HCT116 (cell line): Measurements from ENCODE around the gene IL17RD. TPM values are rescaled to one million over a fixed set of nuclear protein-coding genes. Genes with fewer than 3 reads are reported as not detected.

Experiments used
- ATAC-seq: fragments of 200-7000 bp; cut with Tn5 transposase; 2 replicates; pipeline ENCODE4 v1.9.1; 2020; ENCODE audit warnings: mild to moderate bottlenecking, moderate library complexity
- BruUV-seq: library from RNA; stranded (reverse); fragments of 400-500 nt; replicated peaks from 2 replicates; lab custom pipeline; 2021; lab: Mats Ljungman, UMichigan
- CTCF ChIA-PET: fragments of 300-600 bp; sonication (Branson Sonifier 250); formaldehyde crosslinking; loops from one replicate; lab custom pipeline; 2021; ENCODE audit warnings: antibody characterized with exemption; lab: Charles Lee
- POLR2A ChIA-PET: fragments of 300-600, 350-600 bp; sonication (Branson Sonifier 250); formaldehyde crosslinking; loops from one replicate; lab custom pipeline; 2021; ENCODE audit warnings: antibody characterized with exemption; lab: Charles Lee
- RAD21 ChIA-PET, 2 experiments: fragments of 300-600 bp; sonication (Branson Sonifier 250); formaldehyde crosslinking; loops; one replicate each; lab custom pipeline; 2023; ENCODE audit warnings: low total read pairs in 2 of 2; ENCODE audit not compliant: uncharacterized antibody in 2 of 2, unreplicated experiment in 2 of 2, low non-redundant PET in 1 of 2; lab: Charles Lee
- DNase-seq: peaks from one replicate; pipeline ENCODE4 v3.0.0-alpha.2; 2010; ENCODE audit warnings: low read depth, low spot score
- H2AFZ ChIP-seq: fragments of 200-600 bp; shearing (Covaris generic), sonication (generic); 2 replicates; pipeline ENCODE4 v1.6.1; 2017; ENCODE audit warnings: low read depth, mixed run types, mixed read lengths, antibody characterized with exemption, low read length; ENCODE audit not compliant: poor library complexity, severe bottlenecking
- H3K27ac ChIP-seq: 2 replicates; pipeline ENCODE4 v1.5.1; 2012; ENCODE audit warnings: low read depth, low read length
- H3K27me3 ChIP-seq: fragments of 200-600 bp; sonication (generic); 2 replicates; pipeline ENCODE4 v1.6.1; 2016; ENCODE audit warnings: mixed run types, low read length, mixed read lengths; ENCODE audit not compliant: insufficient read depth
- H3K36me3 ChIP-seq, 2 experiments: fragments of 200-500 bp in 1 of 2; fragments of 200-600 bp in 1 of 2; sonication (Bioruptor generic) in 1 of 2; sonication (generic) in 1 of 2; 2 replicates each; pipeline versions ENCODE4 v1.5.1 to v1.6.1; 2014 to 2016; ENCODE audit warnings: low read length in 2 of 2, inconsistent platforms in 1 of 2, mixed read lengths in 1 of 2, mixed run types in 1 of 2; ENCODE audit not compliant: insufficient read depth in 2 of 2, control insufficient read depth in 1 of 2
- H3K4me1 ChIP-seq, 2 experiments: fragments of 200-600 bp in 1 of 2; sonication (generic) in 1 of 2; 2 replicates each; pipeline versions ENCODE4 v1.5.1 to v1.6.1; 2012 to 2017; ENCODE audit warnings: low read length in 2 of 2, inconsistent platforms in 1 of 2, mild to moderate bottlenecking in 1 of 2, mixed read lengths in 1 of 2, mixed run types in 1 of 2, moderate library complexity in 1 of 2; ENCODE audit not compliant: insufficient read depth in 2 of 2, control insufficient read depth in 1 of 2
- H3K4me2 ChIP-seq: fragments of 200-600 bp; sonication (generic); 2 replicates; pipeline ENCODE4 v1.6.1; 2017; ENCODE audit warnings: mixed run types, low read length, mixed read lengths
- H3K4me3 ChIP-seq, 2 experiments: fragments of 200-600 bp in 1 of 2; sonication (generic) in 1 of 2; replicated peaks in 1 of 2; 2 replicates each; pipeline ENCODE4 v1.5.1; 2011 to 2016; ENCODE audit warnings: low read length in 2 of 2, control low read depth in 1 of 2, low read depth in 1 of 2, mild to moderate bottlenecking in 1 of 2, mixed read lengths in 1 of 2, mixed run types in 1 of 2
- H3K79me2 ChIP-seq: fragments of 200-600 bp; sonication (generic); 2 replicates; pipeline ENCODE4 v1.6.1; 2017; ENCODE audit warnings: mild to moderate bottlenecking, mixed run types, low read length, moderate library complexity, mixed read lengths; ENCODE audit not compliant: insufficient read depth
- H3K9ac ChIP-seq: fragments of 200-600 bp; sonication (generic); 2 replicates; pipeline ENCODE4 v1.6.1; 2016; ENCODE audit warnings: low read length, mixed read lengths
- H3K9me2 ChIP-seq: fragments of 200-600 bp; sonication (generic), shearing (Covaris generic); 2 replicates; pipeline ENCODE4 v1.6.1; 2017; ENCODE audit warnings: mixed run types, mild to moderate bottlenecking, moderate library complexity; ENCODE audit not compliant: insufficient read depth
- H3K9me3 ChIP-seq, 2 experiments: fragments of 200-500 bp in 1 of 2; fragments of 200-600 bp in 1 of 2; sonication (Bioruptor generic) in 1 of 2; sonication (generic) in 1 of 2; 2 replicates each; pipeline ENCODE4 v1.6.1; 2014 to 2017; ENCODE audit warnings: low read length in 2 of 2, mixed read lengths in 2 of 2, inconsistent platforms in 1 of 2, low read depth in 1 of 2, mild to moderate bottlenecking in 1 of 2, mixed run types in 1 of 2, moderate library complexity in 1 of 2; ENCODE audit not compliant: control insufficient read depth in 1 of 2, insufficient read depth in 1 of 2
- H4K20me1 ChIP-seq: fragments of 200-600 bp; sonication (generic), shearing (Covaris generic); 2 replicates; pipeline ENCODE4 v1.6.1; 2017; ENCODE audit warnings: mixed run types, mild to moderate bottlenecking, moderate library complexity; ENCODE audit not compliant: insufficient read depth
- CBX3 ChIP-seq: IDR thresholded peaks from 2 replicates; pipeline ENCODE4 v1.6.1; 2012; ENCODE audit warnings: low read depth
- EGR1 ChIP-seq: IDR thresholded peaks from 2 replicates; pipeline ENCODE4 v1.6.1; 2012; ENCODE audit warnings: low read depth
- EZH2 ChIP-seq: fragments of 200-600 bp; sonication (generic); IDR thresholded peaks from 2 replicates; pipeline ENCODE4 v1.6.1; 2017; ENCODE audit warnings: antibody characterized with exemption, mixed run types
- EZH2phosphoT487 ChIP-seq: fragments of 200-600 bp; IDR thresholded peaks from 2 replicates; pipeline ENCODE4 v1.6.1; 2018; ENCODE audit warnings: antibody characterized with exemption, borderline replicate concordance
- FOSL1 ChIP-seq: IDR thresholded peaks from 2 replicates; pipeline ENCODE4 v1.6.1; 2012; ENCODE audit warnings: low read depth
- JUND ChIP-seq: IDR thresholded peaks from 2 replicates; pipeline ENCODE4 v1.6.1; 2012
- MAX ChIP-seq: IDR thresholded peaks from 2 replicates; pipeline ENCODE4 v1.6.1; 2012
- POLR2A ChIP-seq: IDR thresholded peaks from 2 replicates; pipeline ENCODE4 v1.7.0; 2011; ENCODE audit warnings: borderline replicate concordance; ENCODE audit not compliant: insufficient read depth, insufficient read length; ENCODE audit errors: extremely low read depth
- POLR2AphosphoS5 ChIP-seq: IDR thresholded peaks from 2 replicates; pipeline ENCODE4 v1.6.1; 2011; ENCODE audit warnings: mild to moderate bottlenecking, low read depth, low read length, moderate library complexity
- SRF ChIP-seq: IDR thresholded peaks from 2 replicates; pipeline ENCODE4 v1.6.1; 2012; ENCODE audit warnings: low read depth
- intact Hi-C: fragments of 100-400 bp; cut with micrococcal nuclease; formaldehyde crosslinking; loops from 2 replicates; pipeline ENCODE4 v1.10.0; 2022
- total RNA-seq: library from RNA; stranded (reverse); gene quantifications from one replicate; pipeline ENCODE4 v1.2.1, GENCODE V29; 2021; ENCODE audit not compliant: unreplicated experiment

The IL17RD gene
- total RNA-seq, 1 experiment from 2014 or later, result 12.3 TPM

GRCh38 chr3:57199895-57200297, 34.7 kb upstream of the IL17RD start, which contains the start of gene HESX1:
TSS of gene HESX1 (minus strand) at chr3:57199978. CDS start at chr3:57199918, 60 bp downstream.
- POLR2A ChIA-PET, result no interaction called here
- no peak within 1 kb of the TSS for H3K9ac ChIP-seq
- no peak for TF ChIP-seq POLR2AphosphoS5
- no peak for TF ChIP-seq FOSL1
- no peak for TF ChIP-seq CBX3
- no peak for TF ChIP-seq EZH2
- TF ChIP-seq, all 23 proteins: peak for 0
- H3K4me1 ChIP-seq, result no peaks in the 10 kb centered on the region
- no peak within 1 kb of the TSS for H3K4me3 ChIP-seq
- DNase-seq (no peak), ATAC-seq (no peak)
- H3K9me2 ChIP-seq, result no peaks in the 10 kb centered on the region
- no peaks in the 10 kb centered on the region for H4K20me1 ChIP-seq
- no peaks in the 10 kb centered on the region for H3K36me3 ChIP-seq
- BruUV-seq, result no TSS peak
- H2AFZ ChIP-seq, result no peak within 1 kb of the TSS
- RAD21 ChIA-PET, result no interaction called here
- H3K9me3 ChIP-seq, result no peaks in the 10 kb centered on the region
- intact Hi-C loops, result no loop called here
- no peaks in the 10 kb centered on the region for H3K79me2 ChIP-seq
- H3K4me2 ChIP-seq, result no peak within 1 kb of the TSS
- CTCF ChIA-PET, result no interaction called here
- no peaks in the 10 kb centered on the region for H3K27me3 ChIP-seq
- H3K27ac ChIP-seq, result no peak within 1 kb of the TSS

- no peak overlapping the region for H2AFZ ChIP-seq
- no peaks in the 10 kb centered on the region for H3K4me1 ChIP-seq
- ATAC-seq (no peak), DNase-seq (no peak)
- RAD21 ChIA-PET, result no interaction called here
- TF ChIP-seq EZH2phosphoT487, result no peak
- no peak for TF ChIP-seq EZH2
- TF ChIP-seq EGR1, result no peak
- TF ChIP-seq FOSL1, result no peak
- TF ChIP-seq SRF, result no peak
- no peak for TF ChIP-seq JUND
- TF ChIP-seq CBX3, result no peak
- no peak for TF ChIP-seq POLR2A
- TF ChIP-seq MAX, result no peak
- H3K4me3 ChIP-seq, result no peak overlapping the region
- H3K27me3 ChIP-seq, result no peaks in the 10 kb centered on the region
- H3K9me2 ChIP-seq, result no peaks in the 10 kb centered on the region
- no peaks in the 10 kb centered on the region for H4K20me1 ChIP-seq
- intact Hi-C loops, result no loop called here
- no peaks in the 10 kb centered on the region for H3K9me3 ChIP-seq
- CTCF ChIA-PET, result no interaction called here
- POLR2A ChIA-PET, result no interaction called here
- H3K36me3 ChIP-seq, result no peaks in the 10 kb centered on the region
- no peak overlapping the region for H3K27ac ChIP-seq
- H3K4me2 ChIP-seq, result no peak overlapping the region
- BruUV-seq, result no TSS peak
- H3K79me2 ChIP-seq, result no peaks in the 10 kb centered on the region
- no peak overlapping the region for H3K9ac ChIP-seq
These were observed 29.5 kb upstream of the IL17RD start for GRCh38 chr3:57194641-57195040.
